HepG2 (cell line): ENCODE data around the gene NCOA6. TPM values are rescaled to one million over a fixed set of nuclear protein-coding genes. Genes with fewer than 3 reads are reported as not detected.

Experiments used
- ATAC-seq: fragments of 200-7000 bp; cut with Tn5 transposase; 3 replicates; pipeline ENCODE4 v1.9.1; 2020; ENCODE audit warnings: mild to moderate bottlenecking, moderate library complexity
- BruUV-seq: library from RNA; stranded (reverse); fragments of 400-500 nt; replicated peaks from 2 replicates; lab custom pipeline; 2021; lab: Mats Ljungman, UMichigan
- CTCF ChIA-PET: fragments of 300-600 bp; formaldehyde crosslinking; extraction: SDS; loops from one replicate; lab custom pipeline; 2021; ENCODE audit warnings: low total read pairs, inconsistent platforms, low intra/inter-chr PET ratio; lab: Yijun Ruan, JAX
- POLR2A ChIA-PET: fragments of 350-600 bp; sonication (Branson Sonifier 250); formaldehyde crosslinking; loops from one replicate; lab custom pipeline; 2020; ENCODE audit warnings: antibody characterized with exemption, inconsistent platforms; lab: Yijun Ruan, JAX
- DNase-seq: peaks from one replicate; pipeline ENCODE4 v3.0.0-alpha.2; 2015; ENCODE audit warnings: low spot score
- FAIRE-seq: peaks from 3 replicates; lab custom pipeline; 2011; peaks lifted over from hg19 to GRCh38; lab: Jason Lieb, UNC
- H2AFZ ChIP-seq: one replicate; pipeline ENCODE4 v1.6.1; 2011; ENCODE audit warnings: low read length, inconsistent platforms
- H3K27ac ChIP-seq: fragments of 300-600 bp; 3 replicates; pipeline ENCODE4 v1.8.0; 2011; ENCODE audit warnings: mixed run types, mild to moderate bottlenecking, mixed read lengths, low read length, inconsistent platforms; ENCODE audit not compliant: insufficient read depth; ENCODE audit errors: extremely low read length
- H3K27me3 ChIP-seq, 2 experiments: fragments of 200-600 bp in 1 of 2; 2 replicates in 1 of 2; 3 replicates in 1 of 2; pipeline versions ENCODE4 v1.6.0 to v1.8.0; 2011; ENCODE audit warnings: low read length in 2 of 2, mild to moderate bottlenecking in 2 of 2, moderate library complexity in 2 of 2, inconsistent platforms in 1 of 2; ENCODE audit not compliant: insufficient read depth in 2 of 2, control insufficient read depth in 1 of 2
- H3K36me3 ChIP-seq, 2 experiments: fragments of 200-600 bp in 1 of 2; replicated peaks in 1 of 2; 2 replicates in 1 of 2; 3 replicates in 1 of 2; pipeline versions ENCODE4 v1.5.1 to v1.8.0; 2011; ENCODE audit warnings: low read length in 2 of 2, inconsistent platforms in 1 of 2; ENCODE audit not compliant: insufficient read depth in 2 of 2, control insufficient read depth in 1 of 2
- H3K4me1 ChIP-seq: 2 replicates; pipeline ENCODE4 v1.5.1; 2012; ENCODE audit warnings: low read length, inconsistent platforms; ENCODE audit not compliant: insufficient read depth
- H3K4me2 ChIP-seq: 2 replicates; pipeline ENCODE4 v1.6.0; 2011; ENCODE audit warnings: low read depth, low read length, inconsistent platforms
- H3K4me3 ChIP-seq, 3 experiments: fragments of 200-600 bp in 1 of 3; sonication (generic), shearing (Covaris generic) in 1 of 3; replicated peaks in 1 of 3; 2 replicates each; pipeline ENCODE4 v1.5.1; 2011 to 2016; ENCODE audit warnings: low read length in 3 of 3, inconsistent platforms in 2 of 3, low read depth in 2 of 3, mild to moderate bottlenecking in 2 of 3, control low read depth in 1 of 3, mixed read lengths in 1 of 3; ENCODE audit not compliant: insufficient read depth in 1 of 3
- H3K79me2 ChIP-seq: one replicate; pipeline ENCODE4 v1.6.1; 2011; ENCODE audit warnings: low read length, inconsistent platforms; ENCODE audit not compliant: insufficient read depth
- H3K9ac ChIP-seq: 2 replicates; pipeline ENCODE4 v1.6.0; 2011; ENCODE audit warnings: mild to moderate bottlenecking, low read depth, low read length, inconsistent platforms; ENCODE audit not compliant: insufficient read depth
- H3K9me3 ChIP-seq: 2 replicates; pipeline ENCODE4 v1.5.1; 2012; ENCODE audit warnings: mild to moderate bottlenecking, low read length
- H4K20me1 ChIP-seq: 2 replicates; pipeline ENCODE4 v1.6.0; 2011; ENCODE audit warnings: inconsistent platforms, mild to moderate bottlenecking, low read length, moderate library complexity; ENCODE audit not compliant: insufficient read depth
- ATF7 ChIP-seq, 2 experiments: fragments of 450-650 bp in 1 of 2; sonication (generic) in 1 of 2; formaldehyde crosslinking in 1 of 2; IDR thresholded peaks; 2 replicates each; pipeline versions ENCODE4 v1.4.0 to v1.6.1; 2016 to 2020; ENCODE audit warnings: antibody characterized with exemption in 1 of 2, mild to moderate bottlenecking in 1 of 2, missing genetic modification reagents in 1 of 2
- GABPB1 ChIP-seq: IDR thresholded peaks from 2 replicates; pipeline ENCODE4 v1.6.1; 2016; ENCODE audit warnings: mild to moderate bottlenecking, missing genetic modification reagents, moderate library complexity, missing compliant biosample characterization
- LCORL ChIP-seq, 2 experiments: fragments of 450-650 bp in 1 of 2; sonication (generic) in 1 of 2; formaldehyde crosslinking in 1 of 2; IDR thresholded peaks; 2 replicates each; pipeline versions ENCODE4 v1.5.0 to v1.6.1; 2017 to 2020; ENCODE audit warnings: antibody characterized with exemption in 1 of 2, missing genetic modification reagents in 1 of 2
- MAFF ChIP-seq: IDR thresholded peaks from 2 replicates; pipeline ENCODE4 v1.6.1; 2011; ENCODE audit warnings: low read depth, low read length, improper control_type of control experiment
- NFAT5 ChIP-seq: sonication (generic); formaldehyde crosslinking; IDR thresholded peaks from 2 replicates; pipeline ENCODE4 v1.4.0; 2020; ENCODE audit warnings: missing genetic modification reagents
- NFIB ChIP-seq: sonication (generic); formaldehyde crosslinking; IDR thresholded peaks from 2 replicates; pipeline ENCODE4 v1.9.0; 2021; ENCODE audit warnings: missing genetic modification reagents, mild to moderate bottlenecking, borderline replicate concordance
- PREB ChIP-seq: sonication (generic); formaldehyde crosslinking; IDR thresholded peaks from 2 replicates; pipeline ENCODE4 v1.4.0; 2020; ENCODE audit warnings: missing genetic modification reagents
- ZBTB14 ChIP-seq: sonication (generic); formaldehyde crosslinking; IDR thresholded peaks from 2 replicates; pipeline ENCODE4 v1.4.0; 2020; ENCODE audit warnings: missing genetic modification reagents
- ZNF496 ChIP-seq: sonication (generic); formaldehyde crosslinking; IDR thresholded peaks from 2 replicates; pipeline ENCODE4 v1.8.1; 2023; ENCODE audit warnings: mild to moderate bottlenecking, moderate library complexity, missing genetic modification reagents; ENCODE audit not compliant: insufficient replicate concordance
- ZNF547 ChIP-seq: sonication (generic); formaldehyde crosslinking; IDR thresholded peaks from 2 replicates; pipeline ENCODE4 v1.5.1; 2020; ENCODE audit warnings: mild to moderate bottlenecking, missing genetic modification reagents
- WGBS: methylation state at CpG from one replicate; pipeline ENCODE4 v1.1.6; 2017; ENCODE audit warnings: low lambda C conversion rate; 5-methylcytosine and 5-hydroxymethylcytosine counted together
- in situ Hi-C: cut with HindIII; loops from 2 replicates; pipeline ENCODE4 v1.10.0; 2017; ENCODE audit warnings: low pct_unique_long_range_greater_than_20kb; ENCODE audit not compliant: extremely low pct_ligation_motif_present
- intact Hi-C: fragments of 100-400 bp; cut with micrococcal nuclease; formaldehyde crosslinking; loops from one replicate; pipeline ENCODE4 v1.10.0; 2022; ENCODE audit not compliant: unreplicated experiment
- polyA plus RNA-seq, 8 experiments: library from polyadenylated mRNA; depleted of rRNA in 3 of 8; stranded (reverse) in 7 of 8; unstranded in 1 of 8; fragments of >200 nt; fragmentation: Illumina TruSeq in 4 of 8; extraction: Trizol in 4 of 8; gene quantifications; 2 replicates each; pipeline versions ENCODE4 v1.2.1 to v1.2.3, GENCODE V29; 2011 to 2016; ENCODE audit warnings: low read depth in 4 of 8, missing spikeins in 1 of 8, mixed read lengths in 1 of 8; ENCODE audit not compliant: insufficient read depth in 1 of 8
- total RNA-seq, 5 experiments: library from RNA; depleted of rRNA; stranded (reverse); fragments of >200 nt; fragmentation: Illumina TruSeq; extraction: Trizol; gene quantifications; 2 replicates each; pipeline ENCODE4 v1.2.3, GENCODE V29; 2016; ENCODE audit warnings: low read depth in 1 of 5

The NCOA6 gene
- total and polyA plus RNA-seq, 2 of the 13 experiments (the other 11 are each of a cell fraction or from before 2014, with no cell fraction given) = 11.2 to 29.3 TPM

- no TSS peak for BruUV-seq
- intact Hi-C loops = no loop called here
- Histone ChIP-seq H3K4me2 (no peak overlapping the region), H3K79me2 (no peaks in the 10 kb centered on the region), H3K27me3 (no peaks in the 10 kb centered on the region), H3K4me1 (no peaks in the 10 kb centered on the region), H2AFZ (no peak overlapping the region), H3K9ac (no peak overlapping the region), H3K27ac (no peak overlapping the region), H3K4me3 (no peak overlapping the region), H3K9me3 (no peaks in the 10 kb centered on the region), H3K36me3 (peaks cover 35 to 56% of the 10 kb centered on the region in 2 experiments; a peak in 4 of 5 replicates), H4K20me1 (no peaks in the 10 kb centered on the region)
- TF ChIP-seq ZNF547 = no peak
- TF ChIP-seq ATF7 (IDR thresholded peaks at IDR 0.05) = no peak
- 0 out of 2 replicates have a peak, but pooled peaks have one; percentile 24 for TF ChIP-seq ATF7 (CRISPR knock-in tag; IDR thresholded peaks at IDR 0.05)
- TF ChIP-seq ZNF496 (CRISPR knock-in tag) = no peak
- no peak for TF ChIP-seq NFIB
- TF ChIP-seq PREB (CRISPR knock-in tag) = no peak
- TF ChIP-seq NFAT5 (CRISPR knock-in tag) = no peak
- no peak for TF ChIP-seq LCORL (IDR thresholded peaks at IDR 0.05)
- 0 out of 2 replicates have a peak, but pooled peaks have one; percentile 21 for TF ChIP-seq LCORL (CRISPR knock-in tag; IDR thresholded peaks at IDR 0.05)
- TF ChIP-seq ZBTB14 (CRISPR knock-in tag) = no peak
- no peak for TF ChIP-seq MAFF
- TF ChIP-seq GABPB1 (CRISPR knock-in tag) = no peak
- ChIA-PET CTCF (no interaction called here), POLR2A (no interaction called here)
- no peak for FAIRE-seq
- ATAC-seq = no peak
- 91% methylated on average over 1 of the region's 1 CpG for WGBS
- in situ Hi-C loops = no loop called here
- no peak for DNase-seq
Observed at GRCh38 chr20:34743039-34743438, 82.4 kb downstream of the NCOA6 start.
